ENCODE measurements around the gene RNF212.

RNF212 gene

DNA sequence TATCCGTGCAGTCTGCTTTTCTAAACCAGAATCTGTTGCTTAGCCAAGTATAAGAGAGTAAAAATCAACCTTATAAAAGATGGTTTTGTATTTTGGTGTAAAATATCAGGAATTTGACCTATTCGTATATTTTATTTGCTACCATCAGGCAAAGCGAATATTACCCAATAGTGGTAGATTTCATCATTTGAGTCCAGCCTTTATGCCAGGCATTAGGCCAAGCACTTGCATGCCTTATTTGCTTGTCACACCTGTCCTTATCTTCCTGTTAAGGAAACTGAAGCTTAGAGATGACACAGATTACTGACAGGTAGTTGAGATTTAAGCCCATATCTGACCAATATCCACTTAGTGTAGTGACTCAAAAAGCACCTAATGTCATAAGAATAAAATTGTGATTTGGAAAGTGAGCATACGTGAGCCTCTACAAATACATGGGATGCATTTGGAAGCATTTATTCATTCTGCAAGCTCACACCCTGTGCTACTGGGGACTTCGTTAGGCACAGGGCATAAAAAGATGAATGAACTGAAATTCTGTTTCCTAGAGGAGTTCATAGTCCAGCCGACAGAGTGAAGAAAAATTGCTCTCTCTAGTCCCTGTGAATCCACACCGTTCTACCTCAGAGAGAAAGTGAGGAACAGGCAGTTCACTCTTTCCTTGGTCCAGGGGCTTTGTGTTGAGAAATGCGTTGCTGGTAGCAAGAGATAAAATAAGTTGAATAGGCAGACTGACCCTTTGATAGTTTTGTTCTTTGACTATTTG is 2.3 kb upstream of the RNF212 start:
- H2AFZ ChIP-seq (ENCODE audit: low read depth): no peak overlapping the region
- no peak overlapping the region for H3K27ac ChIP-seq
- no peaks in the 10 kb centered on the region for H3K79me2 ChIP-seq (ENCODE audit: insufficient read depth, low read depth)
- no peak overlapping the region for H3K9ac ChIP-seq
- H4K20me1 ChIP-seq (ENCODE audit: insufficient read depth): no peaks in the 10 kb centered on the region
- H3K27me3 ChIP-seq (ENCODE audit: insufficient read depth, low read depth): peaks cover under 1% of the 10 kb centered on the region; the same call in 1 of the 2 replicates
- no peak overlapping the region for H3K4me3 ChIP-seq (IDR thresholded peaks at IDR 0.05; ENCODE audit: insufficient read depth, low read depth, low read length)
- H3K36me3 ChIP-seq (ENCODE audit: insufficient read depth): no peaks in the 10 kb centered on the region
- H3K4me1 ChIP-seq (ENCODE audit: low read depth, poor library complexity, severe bottlenecking): no peaks in the 10 kb centered on the region
- H3K4me2 ChIP-seq: no peak overlapping the region
- no peak for TF ChIP-seq CTCF (conservative IDR thresholded peaks at IDR 0.05; ENCODE audit: low read depth, low read length)

DNA sequence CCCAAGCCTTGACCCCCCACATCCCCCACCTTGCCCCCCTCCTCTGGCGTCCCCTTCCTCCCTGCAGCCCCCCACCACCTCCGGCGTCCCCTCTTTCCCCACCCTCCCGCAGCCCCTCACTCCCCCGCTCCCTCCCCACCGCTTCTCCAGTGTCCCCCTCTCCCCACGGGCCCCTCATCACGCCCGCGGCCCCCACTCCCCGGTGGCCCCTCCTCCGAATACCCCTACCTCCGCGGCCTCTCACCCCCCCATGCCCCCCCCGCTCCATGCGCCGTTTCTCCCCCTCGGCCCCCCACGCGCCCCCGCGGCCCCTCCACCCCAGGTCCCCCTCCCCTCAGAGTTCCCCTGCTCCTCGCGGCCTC is 562 bp downstream of the RNF212 start:
- no peak for TF ChIP-seq CTCF (conservative IDR thresholded peaks at IDR 0.05; ENCODE audit: low read depth, low read length)

GRCh38 chr4:1112174-1112820 is 1.1 kb downstream of the RNF212 start:
- Histone ChIP-seq H3K4me3 (IDR thresholded peaks at IDR 0.05; ENCODE audit: insufficient read depth, low read depth, low read length) (no peak overlapping the region), H2AFZ (ENCODE audit: low read depth) (no peak overlapping the region), H3K4me2 (no peak overlapping the region), H4K20me1 (ENCODE audit: insufficient read depth) (no peaks in the 10 kb centered on the region), H3K27me3 (ENCODE audit: insufficient read depth, low read depth) (peaks cover 9% of the 10 kb centered on the region; the same call in 1 of the 2 replicates), H3K36me3 (ENCODE audit: insufficient read depth) (no peaks in the 10 kb centered on the region), H3K4me1 (ENCODE audit: low read depth, poor library complexity, severe bottlenecking) (no peaks in the 10 kb centered on the region), H3K27ac (no peak overlapping the region), H3K79me2 (ENCODE audit: insufficient read depth, low read depth) (no peaks in the 10 kb centered on the region), H3K9ac (no peak overlapping the region)
- TF ChIP-seq CTCF (conservative IDR thresholded peaks at IDR 0.05; ENCODE audit: low read depth, low read length): no peak

More for the DNA sequence above, 562 bp downstream of the RNF212 start:
- H3K27me3 ChIP-seq (ENCODE audit: insufficient read depth, low read depth): peaks cover 9% of the 10 kb centered on the region; the same call in 1 of the 2 replicates
- no peaks in the 10 kb centered on the region for H3K36me3 ChIP-seq (ENCODE audit: insufficient read depth)
- no peak overlapping the region for H2AFZ ChIP-seq (ENCODE audit: low read depth)
- no peaks in the 10 kb centered on the region for H4K20me1 ChIP-seq (ENCODE audit: insufficient read depth)
- no peak overlapping the region for H3K9ac ChIP-seq
- no peak overlapping the region for H3K4me3 ChIP-seq (IDR thresholded peaks at IDR 0.05; ENCODE audit: insufficient read depth, low read depth, low read length)
- no peaks in the 10 kb centered on the region for H3K4me1 ChIP-seq (ENCODE audit: low read depth, poor library complexity, severe bottlenecking)
- no peaks in the 10 kb centered on the region for H3K79me2 ChIP-seq (ENCODE audit: insufficient read depth, low read depth)
- no peak overlapping the region for H3K4me2 ChIP-seq
- H3K27ac ChIP-seq: no peak overlapping the region

DNA sequence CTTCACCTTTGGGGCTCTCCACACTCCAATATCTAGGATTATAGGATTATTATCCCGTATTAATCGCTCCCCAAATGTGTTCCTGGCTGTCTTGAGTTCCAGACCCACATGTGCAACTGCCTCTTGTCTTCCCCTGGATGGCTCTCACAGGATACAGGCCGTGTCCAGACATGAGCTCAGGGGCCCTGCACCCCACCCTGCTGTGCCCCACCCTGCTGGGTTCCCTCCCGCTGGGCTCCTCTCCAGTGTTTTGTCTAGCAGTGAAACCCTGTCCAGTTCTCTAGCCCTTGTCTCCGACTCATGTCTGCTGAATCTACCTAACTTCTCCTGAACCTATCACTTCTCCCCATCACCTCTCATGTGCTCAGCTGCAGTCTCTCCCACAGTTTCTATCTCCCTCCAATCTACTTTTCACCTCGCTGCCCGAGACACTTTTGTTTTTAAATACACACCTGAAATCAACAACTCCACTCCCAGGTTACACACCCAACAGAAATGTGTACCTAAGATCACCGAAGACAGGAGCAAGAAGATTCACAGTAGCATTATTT is 2.0 kb downstream of the RNF212 start:
- no peaks in the 10 kb centered on the region for H3K79me2 ChIP-seq (ENCODE audit: insufficient read depth, low read depth)
- no peak overlapping the region for H2AFZ ChIP-seq (ENCODE audit: low read depth)
- no peaks in the 10 kb centered on the region for H3K4me1 ChIP-seq (ENCODE audit: low read depth, poor library complexity, severe bottlenecking)
- no peak overlapping the region for H3K27ac ChIP-seq
- H3K27me3 ChIP-seq (ENCODE audit: insufficient read depth, low read depth): peaks cover 9% of the 10 kb centered on the region; the same call in 1 of the 2 replicates
- no peak overlapping the region for H3K4me3 ChIP-seq (IDR thresholded peaks at IDR 0.05; ENCODE audit: insufficient read depth, low read depth, low read length)
- H3K4me2 ChIP-seq: no peak overlapping the region
- TF ChIP-seq CTCF (conservative IDR thresholded peaks at IDR 0.05; ENCODE audit: low read depth, low read length): no peak
- H4K20me1 ChIP-seq (ENCODE audit: insufficient read depth): no peaks in the 10 kb centered on the region
- no peaks in the 10 kb centered on the region for H3K36me3 ChIP-seq (ENCODE audit: insufficient read depth)
- no peak overlapping the region for H3K9ac ChIP-seq

Measured in KMS-11 (cell line).